Neuronal stem cell (in vitro differentiated cells): ENCODE data around the gene CCDC137.

ENCODE experiments used
- DNase-seq: peaks from one replicate; pipeline ENCODE4 v3.0.0-alpha.2; 2013; ENCODE audit warnings: low spot score
- H2AFZ ChIP-seq: one replicate; pipeline ENCODE4 v1.6.1; 2013; ENCODE audit warnings: mild to moderate bottlenecking, low read length, inconsistent platforms
- H2AK5ac ChIP-seq: 2 replicates; pipeline ENCODE4 v1.6.1; 2013; ENCODE audit warnings: low read depth, mild to moderate bottlenecking, inconsistent platforms, low read length, moderate library complexity, mixed read lengths
- H2BK120ac ChIP-seq: 2 replicates; pipeline ENCODE4 v1.6.1; 2013; ENCODE audit warnings: low read depth, mild to moderate bottlenecking, inconsistent platforms, low read length, moderate library complexity, mixed read lengths
- H2BK12ac ChIP-seq: one replicate; pipeline ENCODE4 v1.6.1; 2013; ENCODE audit warnings: low read length, inconsistent platforms
- H2BK15ac ChIP-seq: 2 replicates; pipeline ENCODE4 v1.6.1; 2013; ENCODE audit warnings: mild to moderate bottlenecking, low read length, inconsistent platforms, mixed read lengths
- H2BK5ac ChIP-seq: one replicate; pipeline ENCODE4 v1.6.1; 2013; ENCODE audit warnings: inconsistent platforms, mild to moderate bottlenecking, low read length, moderate library complexity
- H3K14ac ChIP-seq: one replicate; pipeline ENCODE4 v1.6.1; 2013; ENCODE audit warnings: low read length, inconsistent platforms
- H3K18ac ChIP-seq: 2 replicates; pipeline ENCODE4 v1.6.1; 2013; ENCODE audit warnings: low read length, inconsistent platforms
- H3K23ac ChIP-seq: 2 replicates; pipeline ENCODE4 v1.6.1; 2013; ENCODE audit warnings: low read depth, mild to moderate bottlenecking, mixed read lengths, low read length, inconsistent platforms; ENCODE audit not compliant: poor library complexity
- H3K27ac ChIP-seq: replicated peaks from 3 replicates; pipeline ENCODE4 v1.5.1; 2013; ENCODE audit warnings: low read length, inconsistent platforms
- H3K27me3 ChIP-seq, 3 experiments: 2 replicates each; pipeline ENCODE4 v1.6.1; 2013; ENCODE audit warnings: low read length in 3 of 3, mild to moderate bottlenecking in 2 of 3, inconsistent platforms in 1 of 3, low read depth in 1 of 3, mixed read lengths in 1 of 3, moderate library complexity in 1 of 3; ENCODE audit not compliant: control insufficient read depth in 3 of 3, insufficient read depth in 3 of 3
- H3K36me3 ChIP-seq, 2 donors: replicated peaks in 1 of 2; 2 replicates each; pipeline ENCODE4 v1.6.1; 2013; ENCODE audit warnings: low read length in 2 of 2; ENCODE audit not compliant: control insufficient read depth in 2 of 2, insufficient read depth in 2 of 2
- H3K4ac ChIP-seq: 2 replicates; pipeline ENCODE4 v1.6.1; 2013; ENCODE audit warnings: inconsistent platforms, mild to moderate bottlenecking, low read length, moderate library complexity
- H3K4me1 ChIP-seq, 2 donors: 1 replicate in 1 of 2; 2 replicates in 1 of 2; pipeline ENCODE4 v1.6.1; 2013; ENCODE audit warnings: low read length in 2 of 2, low read depth in 1 of 2; ENCODE audit not compliant: control insufficient read depth in 2 of 2, insufficient read depth in 1 of 2
- H3K4me2 ChIP-seq: one replicate; pipeline ENCODE4 v1.6.1; 2013; ENCODE audit warnings: mild to moderate bottlenecking, low read length, inconsistent platforms; ENCODE audit not compliant: insufficient read depth, poor library complexity, severe bottlenecking
- H3K4me3 ChIP-seq, 2 donors: 2 replicates each; pipeline ENCODE4 v1.5.1; 2013; ENCODE audit warnings: low read length in 2 of 2, mild to moderate bottlenecking in 2 of 2, inconsistent platforms in 1 of 2, moderate library complexity in 1 of 2
- H3K79me1 ChIP-seq: one replicate; pipeline ENCODE4 v1.6.1; 2013; ENCODE audit warnings: low read depth, mild to moderate bottlenecking, inconsistent platforms, low read length, moderate library complexity
- H3K9ac ChIP-seq: one replicate; pipeline ENCODE4 v1.6.1; 2013; ENCODE audit warnings: mild to moderate bottlenecking, low read depth, low read length, inconsistent platforms; ENCODE audit not compliant: poor library complexity
- H3K9me3 ChIP-seq, 2 donors: replicated peaks in 1 of 2; 2 replicates each; pipeline versions ENCODE3 to v1.6.1; 2013; ENCODE audit warnings: low read length in 2 of 2, mild to moderate bottlenecking in 2 of 2, inconsistent platforms in 1 of 2, low read depth in 1 of 2, mixed read lengths in 1 of 2, moderate library complexity in 1 of 2; ENCODE audit not compliant: control insufficient read depth in 2 of 2, insufficient read depth in 1 of 2
- H4K8ac ChIP-seq: one replicate; pipeline ENCODE4 v1.6.1; 2013; ENCODE audit warnings: low read depth, mild to moderate bottlenecking, inconsistent platforms, low read length, moderate library complexity
- H4K91ac ChIP-seq: one replicate; pipeline ENCODE4 v1.6.1; 2013; ENCODE audit warnings: low read length, low read depth, mild to moderate bottlenecking, inconsistent platforms; ENCODE audit not compliant: poor library complexity
- WGBS, 2 donors: extraction: QIAGEN DNeasy Blood & Tissue Kit; methylation state at CpG; one replicate each; pipeline ENCODE4 v1.1.7; 2013; ENCODE audit warnings: missing lambda C conversion rate in 2 of 2, mixed read lengths in 1 of 2; ENCODE audit not compliant: insufficient read length in 2 of 2, insufficient replicate concordance in 1 of 2; ENCODE audit errors: extremely low coverage in 2 of 2; 5-methylcytosine and 5-hydroxymethylcytosine counted together

CCDC137 gene

GRCh38 chr17:81630274-81630673 is 36.3 kb upstream of the CCDC137 start:
- Histone ChIP-seq H4K91ac (no peak overlapping the region), H2BK5ac (no peak overlapping the region), H3K79me1 (peaks cover 4% of the 10 kb centered on the region), H2BK15ac (no peak overlapping the region), H3K9ac (no peak overlapping the region), H2AK5ac (no peak overlapping the region), H3K27me3 (no peaks in the 10 kb centered on the region), H3K27ac (no peak overlapping the region), H3K23ac (no peak overlapping the region), H3K36me3 (peaks cover 13 to 64% of the 10 kb centered on the region in 2 donors), H4K8ac (no peak overlapping the region), H3K4me2 (no peak overlapping the region), H3K4me1 (no peaks in the 10 kb centered on the region), H3K4me3 (no peak overlapping the region), H3K18ac (no peak overlapping the region), H2AFZ (no peak overlapping the region), H2BK120ac (no peak overlapping the region), H3K9me3 (no peaks in the 10 kb centered on the region), H2BK12ac (no peak overlapping the region), H3K14ac (no peak overlapping the region), H3K4ac (no peak overlapping the region)
- WGBS, 2 donors = no CpG with 5 or more reads among the region's 8 CpGs
- no peak for DNase-seq

GRCh38 chr17:81631482-81631881 is 35.1 kb upstream of the CCDC137 start:
- no peak overlapping the region for H2AK5ac ChIP-seq
- no peak overlapping the region for H2AFZ ChIP-seq
- no peak overlapping the region for H2BK15ac ChIP-seq
- no peak overlapping the region for H3K4me2 ChIP-seq
- H3K27ac ChIP-seq = no peak overlapping the region
- peaks cover 6 to 8% of the 10 kb centered on the region in 2 donors for H3K4me1 ChIP-seq
- H3K27me3 ChIP-seq = no peaks in the 10 kb centered on the region
- H3K18ac ChIP-seq = no peak overlapping the region
- H2BK5ac ChIP-seq = no peak overlapping the region
- no peak overlapping the region for H4K91ac ChIP-seq
- no peak overlapping the region for H3K14ac ChIP-seq
- H3K79me1 ChIP-seq = peaks cover 7% of the 10 kb centered on the region
- H3K23ac ChIP-seq = no peak overlapping the region
- DNase-seq = no peak
- no peak overlapping the region for H2BK120ac ChIP-seq
- H3K9ac ChIP-seq = no peak overlapping the region
- no peak overlapping the region for H3K4ac ChIP-seq
- H3K9me3 ChIP-seq = no peaks in the 10 kb centered on the region
- H2BK12ac ChIP-seq = no peak overlapping the region
- no peak overlapping the region for H4K8ac ChIP-seq
- H3K36me3 ChIP-seq = peaks cover 8 to 52% of the 10 kb centered on the region in 2 donors
- no CpG with 5 or more reads among the region's 7 CpGs for WGBS, 2 donors
- H3K4me3 ChIP-seq = no peak overlapping the region

- Histone ChIP-seq H3K36me3 (peaks cover 2 to 14% of the 10 kb centered on the region in 2 donors), H3K9ac (no peak overlapping the region), H4K91ac (no peak overlapping the region), H3K9me3 (no peaks in the 10 kb centered on the region), H3K4me1 (peaks cover 6 to 8% of the 10 kb centered on the region in 2 donors), H3K79me1 (peaks cover 7% of the 10 kb centered on the region), H3K27ac (no peak overlapping the region), H2AFZ (no peak overlapping the region), H3K4me2 (no peak overlapping the region), H2BK12ac (no peak overlapping the region), H3K14ac (no peak overlapping the region), H2BK5ac (no peak overlapping the region), H2AK5ac (no peak overlapping the region), H3K23ac (no peak overlapping the region), H3K4ac (no peak overlapping the region), H4K8ac (no peak overlapping the region), H2BK15ac (no peak overlapping the region), H3K4me3 (peak overlapping the region in 1 of 2 donors; percentile 99), H3K18ac (no peak overlapping the region), H3K27me3 (no peaks in the 10 kb centered on the region), H2BK120ac (no peak overlapping the region)
- no peak for DNase-seq
- WGBS, 2 donors = no CpG with 5 or more reads among the region's 5 CpGs
Measured at GRCh38 chr17:81635431-81635830, 31.1 kb upstream of the CCDC137 start.

- WGBS, 2 donors = no CpG with 5 or more reads among the region's 18 CpGs
Measured at GRCh38 chr17:81635973-81636504, 30.5 kb upstream of the CCDC137 start.

More at GRCh38 chr17:81635973-81636504, 30.5 kb upstream of the CCDC137 start:
- Histone ChIP-seq H3K4me3 (peak overlapping the region; percentile 82 to 99), H3K27ac (peak overlapping the region; percentile 36), H3K27me3 (no peaks in the 10 kb centered on the region), H3K36me3 (peaks cover 2 to 11% of the 10 kb centered on the region in 2 donors), H3K14ac (peak overlapping the region; percentile 6), H3K23ac (peak overlapping the region; percentile 16), H2BK15ac (no peak overlapping the region), H4K8ac (no peak overlapping the region), H2BK12ac (peak overlapping the region; percentile 58), H3K18ac (no peak overlapping the region), H3K9ac (peak overlapping the region; percentile 91), H2BK5ac (peak overlapping the region; percentile 87), H4K91ac (no peak overlapping the region), H2BK120ac (no peak overlapping the region), H3K4me1 (peaks cover 6 to 8% of the 10 kb centered on the region in 2 donors), H3K4me2 (peak overlapping the region; percentile 62), H2AK5ac (peak overlapping the region; percentile 92), H2AFZ (peak overlapping the region; percentile 85), H3K9me3 (no peaks in the 10 kb centered on the region), H3K4ac (peak overlapping the region; percentile 66), H3K79me1 (peaks cover 7% of the 10 kb centered on the region)
- no peak for DNase-seq
